Lower leg skin (tissue), 4 donors: ENCODE data around the gene UNC13A. TPM values are rescaled to one million over a fixed set of nuclear protein-coding genes. Genes with fewer than 3 reads are reported as not detected.

Experiments used
- DNase-seq, 2 donors: peaks; one replicate each; pipeline ENCODE4 v3.0.0-alpha.2; 2019; ENCODE audit warnings: low spot score in 2 of 2
- H3K4me3 ChIP-seq: fragments of 200-600 bp; sonication (generic); 2 replicates; pipeline ENCODE4 v1.5.1; 2017; ENCODE audit warnings: mild to moderate bottlenecking, low read depth; ENCODE audit not compliant: poor library complexity, severe bottlenecking
- CTCF ChIP-seq, 3 donors: fragments of 450-650 bp; IDR thresholded peaks; one replicate each; pipeline ENCODE4 v1.5.1; 2016; ENCODE audit warnings: antibody characterized with exemption in 3 of 3, mild to moderate bottlenecking in 3 of 3, moderate library complexity in 2 of 3
- POLR2A ChIP-seq, 2 donors: fragments of 450-650 bp; IDR thresholded peaks; one replicate each; pipeline ENCODE4 v1.6.1; 2016 to 2017; ENCODE audit warnings: antibody characterized with exemption in 2 of 2, mild to moderate bottlenecking in 1 of 2, moderate library complexity in 1 of 2
- WGBS, 2 donors: methylation state at CpG; one replicate each; pipeline ENCODE4 v1.1.5; 2018; 5-methylcytosine and 5-hydroxymethylcytosine counted together
- intact Hi-C: fragments of 100-400 bp; cut with DNase I; formaldehyde crosslinking; loops from one replicate; pipeline ENCODE4 v1.15.0; 2023; ENCODE audit warnings: low total_unique reads
- total RNA-seq, 4 donors: library from RNA; depleted of rRNA; stranded (reverse); fragments of >200 nt; gene quantifications; one replicate each; pipeline ENCODE4 v1.1.0, GENCODE V29; 2016

The UNC13A gene
- total RNA-seq, 4 donors from 2014 or later, result not detected

GRCh38 chr19:17581211-17581874, 106.8 kb downstream of the UNC13A start:
- no peak overlapping the region for H3K4me3 ChIP-seq
- intact Hi-C loops, result no loop called here
- DNase-seq, result no peak
- 87 to 88% methylated on average over 14 to 16 of the region's 19 CpGs for WGBS, 2 donors
- TF ChIP-seq POLR2A (IDR thresholded peaks at IDR 0.05) (no peak), CTCF (IDR thresholded peaks at IDR 0.05) (no peak)

- 65 to 74% methylated on average over 27 to 28 of the region's 28 CpGs for WGBS, 2 donors
- no peak for DNase-seq
- no peak overlapping the region for H3K4me3 ChIP-seq
- no peak for TF ChIP-seq POLR2A (IDR thresholded peaks at IDR 0.05)
- no peak for TF ChIP-seq CTCF (IDR thresholded peaks at IDR 0.05)
- intact Hi-C loops, result no loop called here
Observed at GRCh38 chr19:17580470-17581144, 107.5 kb downstream of the UNC13A start.

- TF ChIP-seq CTCF (IDR thresholded peaks at IDR 0.05) (no peak), POLR2A (IDR thresholded peaks at IDR 0.05) (no peak)
- WGBS, 2 donors, result 32 to 38% methylated on average over 16 of the region's 16 CpGs
- DNase-seq, result peak; percentile 70 to 92
- H3K4me3 ChIP-seq, result no peak overlapping the region
- intact Hi-C loops, result no loop called here
Observed at GRCh38 chr19:17579661-17580244, 108.4 kb downstream of the UNC13A start.

GRCh38 chr19:17577457-17578097, 110.6 kb downstream of the UNC13A start:
- intact Hi-C loops, result no loop called here
- WGBS, 2 donors, result 82 to 83% methylated on average over 18 to 22 of the region's 22 CpGs
- H3K4me3 ChIP-seq, result no peak overlapping the region
- TF ChIP-seq CTCF (IDR thresholded peaks at IDR 0.05) (no peak), POLR2A (IDR thresholded peaks at IDR 0.05) (no peak)
- DNase-seq, result no peak

GRCh38 chr19:17576758-17577456, 111.2 kb downstream of the UNC13A start:
- peak; percentile 37 to 88 for DNase-seq
- TF ChIP-seq CTCF (IDR thresholded peaks at IDR 0.05) (no peak), POLR2A (IDR thresholded peaks at IDR 0.05) (no peak)
- H3K4me3 ChIP-seq, result no peak overlapping the region
- WGBS, 2 donors, result 66 to 67% methylated on average over 32 of the region's 34 CpGs
- intact Hi-C loops, result no loop called here
